Measurements from ENCODE around the gene DGKA. TPM values are rescaled to one million over a fixed set of nuclear protein-coding genes. Genes with fewer than 3 reads are reported as not detected.

DGKA gene
- total and polyA plus RNA-seq, 2 of the 4 experiments (the other 2 are of a cell fraction) = 71.9 to 75.1 TPM

DNA sequence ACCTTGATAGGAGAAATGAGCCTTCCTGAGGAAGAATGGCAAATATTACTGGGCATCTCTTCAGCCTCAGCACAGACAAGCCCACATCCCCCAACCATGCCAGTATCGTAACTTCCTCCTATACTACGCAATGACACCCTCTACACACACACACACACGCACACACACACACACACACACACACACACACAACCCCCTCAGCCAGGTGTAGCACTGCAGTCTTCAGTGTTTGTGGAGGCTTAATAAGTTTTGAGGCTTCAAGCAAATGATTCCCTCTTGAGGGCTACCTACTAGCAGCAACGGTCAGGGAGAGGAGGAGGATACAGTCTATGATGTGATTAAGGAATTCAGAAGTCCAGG, 1.6 kb downstream of the DGKA start:
- Histone ChIP-seq H2BK15ac (ENCODE audit: low read depth, low read length) (peak overlapping the region; percentile 15; the same call in 2 of the 3 replicates), H4K8ac (ENCODE audit: low read depth in 2 of 2, low read length in 2 of 2) (peak overlapping the region; percentile 37 to 87), H3K4me1 (ENCODE audit: control insufficient read depth, insufficient read depth, low read length) (peaks cover 18% of the 10 kb centered on the region), H3K9ac (ENCODE audit: low read depth, low read length) (peak overlapping the region; percentile 90), H3K79me1 (ENCODE audit: low read depth in 1 of 2, low read length in 2 of 2) (peaks cover 31 to 82% of the 10 kb centered on the region in 2 experiments), H3K9me1 (ENCODE audit: insufficient read depth, low read length) (peaks cover 16% of the 10 kb centered on the region), H4K5ac (ENCODE audit: low read depth, low read length) (peak overlapping the region; percentile 45), H2AFZ (replicated peaks; ENCODE audit: low read length, poor library complexity) (peak overlapping the region; percentile 88), H3K4me3 (ENCODE audit: insufficient read depth, low read depth, low read length) (peak overlapping the region; percentile 78), H3K4ac (ENCODE audit: low read depth, low read length) (peak overlapping the region; percentile 92), H2BK5ac (ENCODE audit: low read depth, low read length, poor library complexity, severe bottlenecking) (peak overlapping the region; percentile 89), H3K27me3 (ENCODE audit: control insufficient read depth, insufficient read depth, low read length) (no peaks in the 10 kb centered on the region), H2AK5ac (ENCODE audit: low read depth, low read length) (peak overlapping the region; percentile 94), H2AK9ac (replicated peaks; ENCODE audit: low read depth, low read length, poor library complexity) (peak overlapping the region; percentile 96), H3K27ac (ENCODE audit: insufficient read depth, low read length) (peak overlapping the region; percentile 84), H3K56ac (ENCODE audit: extremely low read depth, insufficient read depth, low read length) (peak overlapping the region; percentile 62; the same call in 1 of the 2 replicates), H2BK120ac (ENCODE audit: low read depth, low read length) (peak overlapping the region; percentile 82), H2BK20ac (ENCODE audit: low read depth, low read length) (peak overlapping the region; percentile 29; the same call in 1 of the 2 replicates), H3K18ac (ENCODE audit: low read depth, low read length) (peak overlapping the region; percentile 41), H4K91ac (ENCODE audit: insufficient read depth, low read depth, low read length) (peak overlapping the region; percentile 84), H4K20me1 (ENCODE audit: insufficient read depth, low read length) (no peaks in the 10 kb centered on the region), H3K9me3 (ENCODE audit: control insufficient read depth, insufficient read depth, low read length) (no peaks in the 10 kb centered on the region), H3K14ac (replicated peaks; ENCODE audit: low read depth, low read length) (peak overlapping the region; percentile 89), H3K23ac (ENCODE audit: low read depth, low read length) (peak overlapping the region; percentile 95), H3K36me3 (ENCODE audit: control insufficient read depth, insufficient read depth, low read length) (peaks cover 2% of the 10 kb centered on the region; the same call in 1 of the 2 replicates), H3K4me2 (ENCODE audit: low read depth, low read length) (peak overlapping the region; percentile 92)
- WGBS, 2 experiments (ENCODE audit: extremely low coverage in 2 of 2, insufficient read length in 1 of 2) = no CpG with 5 or more reads among the region's 4 CpGs
- in situ Hi-C loops (cut with MboI; ENCODE audit: low sequenced_read_pairs) = no loop called here
- intact Hi-C loops (cut with micrococcal nuclease) = loop anchor here (5.0 kb wide), 2 partner anchors 115 to 190 kb away; partner anchors contain the start of genes GDF11, ORMDL2 and SARNP
- TF ChIP-seq BHLHE40 (IDR thresholded peaks at IDR 0.05; ENCODE audit: low read depth, low read length) = no peak
- dilution Hi-C loops (cut with HindIII; ENCODE audit: low sequenced_read_pairs, unreplicated experiment) = no loop called here
- POLR2A ChIA-PET (ENCODE audit: unreplicated experiment) = no interaction called here
- DNase-seq = peak; percentile 33
- BruUV-seq (replicated peaks) = no TSS peak
- ATAC-seq (ENCODE audit: low read depth) = peak; percentile 4; the same call in 1 of the 2 replicates
- CTCF ChIA-PET = interaction anchor here (1.4 kb wide), 1 partner anchor 8 kb away, joined by 3 read pairs; no protein-coding TSS in a partner anchor

Data from IMR-90 (cell line).